ENCODE data around the gene HEXA. TPM values are rescaled to one million over a fixed set of nuclear protein-coding genes. Genes with fewer than 3 reads are reported as not detected.
A peak's percentile ranks its signal among the peaks of the same experiment; 100 is the strongest.

Gene HEXA
- total and polyA plus RNA-seq, 9 of the 15 experiments (the other 6 are each of a cell fraction or from before 2014, with no cell fraction given): 22.2 to 136 (median 68.9) TPM

DNA sequence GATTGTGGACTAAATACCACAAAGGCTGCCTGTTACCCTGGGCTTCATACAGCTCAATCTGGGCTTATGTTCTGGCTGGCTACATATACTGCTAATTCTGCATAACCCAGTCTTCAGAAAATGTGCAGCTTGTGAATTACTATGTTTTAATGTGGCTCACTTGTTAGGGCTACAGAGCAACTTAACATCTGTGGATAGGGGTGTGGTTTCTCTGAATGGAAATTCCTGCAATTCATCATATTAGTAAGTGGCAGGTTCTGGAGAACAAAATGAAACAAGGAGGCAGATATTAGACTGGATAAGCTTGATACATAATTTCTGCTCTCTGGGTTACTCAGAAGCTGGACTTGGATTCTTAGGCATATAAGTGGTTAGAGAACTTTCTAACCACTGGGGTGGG lies 29.0 kb upstream of the HEXA start:
- FAIRE-seq (no peak), DNase-seq (ENCODE audit: extremely low read depth in 1 of 4, low spot score in 3 of 4) (no peak), ATAC-seq (no peak)
- Histone ChIP-seq H4K20me1 (replicated peaks; ENCODE audit: control insufficient read depth, insufficient read depth, low read length) (no peaks in the 10 kb centered on the region), H3K79me2 (ENCODE audit: control insufficient read depth, insufficient read depth, low read length) (no peaks in the 10 kb centered on the region), H3K36me3 (ENCODE audit: control insufficient read depth, insufficient read depth, low read length) (no peaks in the 10 kb centered on the region), H3K27me3 (ENCODE audit: control insufficient read depth in 2 of 2, insufficient read depth in 2 of 2, low read length in 2 of 2) (peaks cover 10 to 15% of the 10 kb centered on the region in 2 experiments; a peak in 4 of 5 replicates), H3K4me3 (no peak overlapping the region), H3K4me1 (replicated peaks in 1 of 2; ENCODE audit: control insufficient read depth in 2 of 2, insufficient read depth in 2 of 2, low read length in 2 of 2) (no peaks in the 10 kb centered on the region), H3K9me1 (ENCODE audit: control insufficient read depth, insufficient read depth, low read length) (no peaks in the 10 kb centered on the region), H3K4me2 (ENCODE audit: insufficient read depth, low read length) (no peak overlapping the region), H2AFZ (ENCODE audit: low read depth, low read length) (no peak overlapping the region), H3K27ac (ENCODE audit: extremely low read depth, low read depth, low read length) (no peak overlapping the region), H3K9ac (ENCODE audit: insufficient read depth in 1 of 2, low read depth in 2 of 2, low read length in 2 of 2) (no peak overlapping the region), H3K9me3 (replicated peaks; ENCODE audit: control insufficient read depth, insufficient read depth, low read depth, low read length) (no peaks in the 10 kb centered on the region; the same call in 1 of the 2 replicates)
- CTCF ChIA-PET (ENCODE audit: low intra/inter-chr PET ratio): no interaction called here
- in situ Hi-C loops (cut with MboI): no loop called here
- TF ChIP-seq SP1 (CRISPR knock-in tag; IDR thresholded peaks at IDR 0.05): no peak
- BruUV-seq (replicated peaks): no TSS peak
- POLR2A ChIA-PET: interaction anchor here (0.6 to 1.2 kb wide), 3 partner anchors 13 to 68 kb away, joined by 3 read pairs; no protein-coding TSS in a partner anchor
- intact Hi-C loops (cut with micrococcal nuclease): no loop called here

DNA sequence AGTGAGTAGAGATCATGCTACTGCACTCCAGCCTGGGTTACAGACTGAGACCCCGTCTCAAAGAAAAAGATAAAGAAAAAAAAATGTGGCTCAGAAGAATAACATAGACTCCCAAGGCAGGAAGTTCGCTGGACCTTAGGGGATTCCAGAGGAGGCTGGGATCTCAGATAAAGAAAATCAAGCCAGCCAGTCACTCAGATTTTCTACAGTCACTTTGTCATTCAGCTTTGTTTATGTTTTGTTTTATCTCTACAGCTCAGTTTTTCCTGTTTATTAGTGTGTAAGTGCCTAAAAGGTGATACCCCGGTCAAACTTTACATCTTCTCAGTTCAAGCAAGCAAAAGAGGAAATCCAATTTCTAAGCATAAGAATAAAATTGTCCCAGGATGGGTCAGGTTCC lies 28.5 kb upstream of the HEXA start:
- H3K79me2 ChIP-seq (ENCODE audit: control insufficient read depth, insufficient read depth, low read length): no peaks in the 10 kb centered on the region
- FAIRE-seq (no peak), DNase-seq (ENCODE audit: extremely low read depth in 1 of 4, low spot score in 3 of 4) (no peak), ATAC-seq (no peak)
- H3K27ac ChIP-seq (ENCODE audit: extremely low read depth, low read depth, low read length): no peak overlapping the region
- H3K9me1 ChIP-seq (ENCODE audit: control insufficient read depth, insufficient read depth, low read length): no peaks in the 10 kb centered on the region
- H2AFZ ChIP-seq (ENCODE audit: low read depth, low read length): no peak overlapping the region
- H3K9me3 ChIP-seq (replicated peaks; ENCODE audit: control insufficient read depth, insufficient read depth, low read depth, low read length): no peaks in the 10 kb centered on the region; the same call in 1 of the 2 replicates
- POLR2A ChIA-PET: interaction anchor here (1.2 kb wide), 1 partner anchor 69 kb away, joined by 3 read pairs; no protein-coding TSS in a partner anchor
- H4K20me1 ChIP-seq (replicated peaks; ENCODE audit: control insufficient read depth, insufficient read depth, low read length): no peaks in the 10 kb centered on the region
- in situ Hi-C loops (cut with MboI): no loop called here
- H3K4me3 ChIP-seq: no peak overlapping the region
- H3K9ac ChIP-seq (ENCODE audit: insufficient read depth in 1 of 2, low read depth in 2 of 2, low read length in 2 of 2): no peak overlapping the region
- intact Hi-C loops (cut with micrococcal nuclease): no loop called here
- CTCF ChIA-PET (ENCODE audit: low intra/inter-chr PET ratio): no interaction called here
- H3K27me3 ChIP-seq (ENCODE audit: control insufficient read depth in 2 of 2, insufficient read depth in 2 of 2, low read length in 2 of 2): peaks cover 10 to 13% of the 10 kb centered on the region in 2 experiments; a peak in 4 of 5 replicates
- H3K4me2 ChIP-seq (ENCODE audit: insufficient read depth, low read length): no peak overlapping the region
- H3K4me1 ChIP-seq (replicated peaks in 1 of 2; ENCODE audit: control insufficient read depth in 2 of 2, insufficient read depth in 2 of 2, low read length in 2 of 2): no peaks in the 10 kb centered on the region
- TF ChIP-seq ZNF41 (CRISPR knock-in tag; conservative IDR thresholded peaks at IDR 0.05) (no peak), TAL1 (IDR thresholded peaks at IDR 0.05) (peak; percentile 44; the same call in 1 of the 2 replicates), CBFA2T2 (conservative IDR thresholded peaks at IDR 0.05) (peak; percentile 40), STAT5A (IDR thresholded peaks at IDR 0.05; ENCODE audit: borderline replicate concordance, low read length) (no peak), KDM1A (IDR thresholded peaks at IDR 0.05) (peak; percentile 48 to 66; a peak in 3 of 4 replicates), ARID1B (IDR thresholded peaks at IDR 0.05) (0 out of 2 replicates have a peak, but pooled peaks have one; percentile 20), CBFA2T3 (IDR thresholded peaks at IDR 0.05) (peak; percentile 66)
- 0% methylated on average over 3 of the region's 3 CpGs for WGBS (ENCODE audit: insufficient coverage, low coverage, missing lambda C conversion rate)
- no peaks in the 10 kb centered on the region for H3K36me3 ChIP-seq (ENCODE audit: control insufficient read depth, insufficient read depth, low read length)
- no TSS peak for BruUV-seq (replicated peaks)
